Neural progenitor cell (in vitro differentiated cells): Measurements from ENCODE around the gene ZFP36L2. TPM values are rescaled to one million over a fixed set of nuclear protein-coding genes. Genes with fewer than 3 reads are reported as not detected.
A peak's percentile ranks its signal among the peaks of the same experiment; 100 is the strongest.

Experiments
- DNase-seq: peaks from one replicate; pipeline ENCODE4 v3.0.0-alpha.2; 2016; ENCODE audit warnings: low spot score
- H2AFZ ChIP-seq: fragments of 200-600 bp; sonication (generic); replicated peaks from 2 replicates; pipeline ENCODE4 v1.6.1; 2016; ENCODE audit warnings: antibody characterized with exemption
- H3F3A ChIP-seq: fragments of 200-600 bp; sonication (generic); 2 replicates; pipeline ENCODE4 v1.6.1; 2016; ENCODE audit warnings: antibody characterized with exemption, low read depth
- H3K27ac ChIP-seq: fragments of 200-600 bp; sonication (generic); 2 replicates; pipeline ENCODE4 v1.5.1; 2016; ENCODE audit warnings: mild to moderate bottlenecking
- H3K27me3 ChIP-seq: fragments of 200-600 bp; sonication (generic); 2 replicates; pipeline ENCODE4 v1.6.1; 2016; ENCODE audit warnings: mild to moderate bottlenecking, moderate library complexity
- H3K36me3 ChIP-seq: fragments of 200-600 bp; sonication (generic); 2 replicates; pipeline ENCODE4 v1.5.1; 2016
- H3K4me1 ChIP-seq: fragments of 200-600 bp; sonication (generic); 2 replicates; pipeline ENCODE4 v1.6.1; 2016; ENCODE audit warnings: mixed run types
- H3K4me2 ChIP-seq: fragments of 200-600 bp; sonication (generic); 2 replicates; pipeline ENCODE4 v1.6.1; 2016
- H3K4me3 ChIP-seq: fragments of 200-600 bp; sonication (generic); 2 replicates; pipeline ENCODE4 v1.5.1; 2016
- H3K79me2 ChIP-seq: fragments of 200-600 bp; sonication (generic); 2 replicates; pipeline ENCODE4 v1.6.1; 2016; ENCODE audit warnings: low read depth
- H3K9ac ChIP-seq: fragments of 200-600 bp; sonication (generic); 2 replicates; pipeline ENCODE4 v1.6.1; 2016
- H3K9me3 ChIP-seq: fragments of 200-600 bp; sonication (generic); 2 replicates; pipeline ENCODE4 v1.5.1; 2016; ENCODE audit warnings: low read depth
- H4K20me1 ChIP-seq: fragments of 200-600 bp; sonication (generic); 2 replicates; pipeline ENCODE4 v1.6.1; 2016; ENCODE audit warnings: low read depth
- H3K27ac Mint-ChIP-seq: 3 replicates; pipeline ENCODE4 v1.8.0; 2021; ENCODE audit warnings: mixed read lengths
- H3K27me3 Mint-ChIP-seq: 2 replicates; pipeline ENCODE4 v1.8.0; 2022; ENCODE audit warnings: low read depth, mild to moderate bottlenecking, inconsistent platforms, moderate library complexity, mixed read lengths; ENCODE audit not compliant: insufficient read depth
- H3K36me3 Mint-ChIP-seq: 3 replicates; pipeline ENCODE4 v1.8.0; 2021; ENCODE audit warnings: mixed read lengths
- H3K4me1 Mint-ChIP-seq: 3 replicates; pipeline ENCODE4 v1.8.0; 2021; ENCODE audit warnings: mixed read lengths
- H3K4me3 Mint-ChIP-seq: 3 replicates; pipeline ENCODE4 v1.8.0; 2021; ENCODE audit warnings: mild to moderate bottlenecking, moderate library complexity, mixed read lengths
- H3K9me3 Mint-ChIP-seq: 3 replicates; pipeline ENCODE4 v1.8.0; 2020; ENCODE audit warnings: mixed read lengths
- CTCF ChIP-seq: fragments of 200-600 bp; sonication (generic); IDR thresholded peaks from 2 replicates; pipeline ENCODE4 v1.5.1; 2017; ENCODE audit warnings: antibody characterized with exemption, mild to moderate bottlenecking
- EZH2 ChIP-seq: fragments of 200-600 bp; sonication (generic); IDR thresholded peaks from 2 replicates; pipeline ENCODE4 v1.6.1; 2017; ENCODE audit warnings: antibody characterized with exemption, mild to moderate bottlenecking, moderate library complexity
- EZH2phosphoT487 ChIP-seq: fragments of 200-600 bp; sonication (generic); IDR thresholded peaks from 2 replicates; pipeline ENCODE4 v1.6.1; 2017; ENCODE audit warnings: antibody characterized with exemption
- total RNA-seq: library from RNA; depleted of rRNA; stranded (reverse); fragments of >200 nt; gene quantifications from 2 replicates; pipeline ENCODE4 v1.2.3, GENCODE V29; 2015; ENCODE audit warnings: low replicate concordance

The ZFP36L2 gene
- total RNA-seq, 1 donor from 2014 or later, result 13.8 TPM

GRCh38 chr2:43193652-43194120 lies 32.7 kb downstream of the ZFP36L2 start:
- Histone ChIP-seq H3K36me3 (no peaks in the 10 kb centered on the region), H3K9me3 (no peaks in the 10 kb centered on the region), H3F3A (no peaks in the 10 kb centered on the region), H3K4me2 (no peak overlapping the region), H3K4me1 (no peaks in the 10 kb centered on the region), H3K4me3 (no peak overlapping the region), H3K79me2 (no peaks in the 10 kb centered on the region), H3K27ac (no peak overlapping the region), H4K20me1 (no peaks in the 10 kb centered on the region), H2AFZ (no peak overlapping the region), H3K27me3 (no peaks in the 10 kb centered on the region), H3K9ac (no peak overlapping the region)
- H3K27ac Mint-ChIP-seq, result no peak overlapping the region
- no peaks in the 10 kb centered on the region for H3K9me3 Mint-ChIP-seq
- H3K4me3 Mint-ChIP-seq, result no peak overlapping the region
- peaks cover 16% of the 10 kb centered on the region for H3K27me3 Mint-ChIP-seq
- no peak for TF ChIP-seq EZH2
- TF ChIP-seq CTCF, result no peak
- no peak for TF ChIP-seq EZH2phosphoT487
- H3K36me3 Mint-ChIP-seq, result no peaks in the 10 kb centered on the region
- H3K4me1 Mint-ChIP-seq, result peaks cover 37% of the 10 kb centered on the region
- no peak for DNase-seq

GRCh38 chr2:43192744-43193651 lies 33.4 kb downstream of the ZFP36L2 start:
- H3K27ac ChIP-seq, result no peak overlapping the region
- no peak overlapping the region for H3K4me3 Mint-ChIP-seq
- no peak for TF ChIP-seq EZH2
- TF ChIP-seq CTCF, result no peak
- no peak for TF ChIP-seq EZH2phosphoT487
- no peaks in the 10 kb centered on the region for H3K4me1 ChIP-seq
- H3K9ac ChIP-seq, result no peak overlapping the region
- H3K27me3 Mint-ChIP-seq, result peaks cover 16% of the 10 kb centered on the region
- H4K20me1 ChIP-seq, result no peaks in the 10 kb centered on the region
- H3K9me3 ChIP-seq, result no peaks in the 10 kb centered on the region
- H3K4me1 Mint-ChIP-seq, result peaks cover 37% of the 10 kb centered on the region
- H3K36me3 Mint-ChIP-seq, result no peaks in the 10 kb centered on the region
- no peak overlapping the region for H3K27ac Mint-ChIP-seq
- no peaks in the 10 kb centered on the region for H3K36me3 ChIP-seq
- no peaks in the 10 kb centered on the region for H3K9me3 Mint-ChIP-seq
- no peak overlapping the region for H2AFZ ChIP-seq
- H3K79me2 ChIP-seq, result no peaks in the 10 kb centered on the region
- H3K4me2 ChIP-seq, result no peak overlapping the region
- no peak for DNase-seq
- no peaks in the 10 kb centered on the region for H3F3A ChIP-seq
- no peaks in the 10 kb centered on the region for H3K27me3 ChIP-seq
- H3K4me3 ChIP-seq, result no peak overlapping the region

- H4K20me1 ChIP-seq, result no peaks in the 10 kb centered on the region
These were observed 34.4 kb downstream of the ZFP36L2 start for GRCh38 chr2:43191947-43192516.

More at GRCh38 chr2:43191947-43192516, 34.4 kb downstream of the ZFP36L2 start:
- no peak for DNase-seq
- H3K27me3 Mint-ChIP-seq, result peaks cover 21% of the 10 kb centered on the region
- H3K36me3 Mint-ChIP-seq, result no peaks in the 10 kb centered on the region
- no peaks in the 10 kb centered on the region for H3K9me3 Mint-ChIP-seq
- no peak overlapping the region for H3K4me2 ChIP-seq
- peak overlapping the region; percentile 61 for H3K27ac Mint-ChIP-seq
- H3K9me3 ChIP-seq, result no peaks in the 10 kb centered on the region
- peaks cover 3% of the 10 kb centered on the region for H3K4me1 ChIP-seq
- H3K27me3 ChIP-seq, result no peaks in the 10 kb centered on the region
- H2AFZ ChIP-seq, result no peak overlapping the region
- H3K36me3 ChIP-seq, result no peaks in the 10 kb centered on the region
- H3K9ac ChIP-seq, result no peak overlapping the region
- H3K4me3 ChIP-seq, result no peak overlapping the region
- H3K79me2 ChIP-seq, result no peaks in the 10 kb centered on the region
- no peak for TF ChIP-seq EZH2
- TF ChIP-seq CTCF, result peak; percentile 29
- H3K4me1 Mint-ChIP-seq, result peaks cover 37% of the 10 kb centered on the region
- H3K4me3 Mint-ChIP-seq, result peak overlapping the region; percentile 72
- peaks cover under 1% of the 10 kb centered on the region for H3F3A ChIP-seq
- H3K27ac ChIP-seq, result no peak overlapping the region
